Tibial artery (tissue), 4 donors: ENCODE measurements around the gene PHF19.

Experiments used
- DNase-seq, 2 donors: peaks; one replicate each; pipeline ENCODE4 v3.0.0-alpha.2; 2019
- H3K27ac ChIP-seq, 2 donors: fragments of 200-600 bp; sonication (generic) in 1 of 2; 1 replicate in 1 of 2; 2 replicates in 1 of 2; pipeline ENCODE4 v1.5.1; 2018 to 2019; ENCODE audit warnings: mild to moderate bottlenecking in 1 of 2
- H3K27me3 ChIP-seq, 2 donors: fragments of 200-600 bp; sonication (generic) in 1 of 2; one replicate each; pipeline versions ENCODE4 v1.5.1 to v1.6.0; 2016 to 2019
- H3K36me3 ChIP-seq, 3 donors: fragments of 200-600 bp; sonication (generic) in 2 of 3; one replicate each; pipeline ENCODE4 v1.5.1; 2016 to 2019; ENCODE audit warnings: mild to moderate bottlenecking in 2 of 3
- H3K4me1 ChIP-seq, 4 donors: fragments of 200-600 bp; sonication (generic) in 2 of 4; 1 replicate in 3 of 4; 2 replicates in 1 of 4; pipeline ENCODE4 v1.5.1; 2016 to 2019
- H3K4me3 ChIP-seq, 2 donors: fragments of 200-600 bp; sonication (generic) in 1 of 2; 1 replicate in 1 of 2; 2 replicates in 1 of 2; pipeline ENCODE4 v1.5.1; 2018 to 2019; ENCODE audit warnings: mild to moderate bottlenecking in 2 of 2
- H3K9me3 ChIP-seq, 3 donors: fragments of 200-600 bp; sonication (generic) in 1 of 3; one replicate each; pipeline ENCODE4 v1.5.1; 2016 to 2019
- CTCF ChIP-seq, 2 experiments: fragments of 200-600 bp in 1 of 2; fragments of 450-650 bp in 1 of 2; IDR thresholded peaks; one replicate each; pipeline ENCODE4 v1.5.1; 2017 to 2019; ENCODE audit warnings: antibody characterized with exemption in 2 of 2, mild to moderate bottlenecking in 1 of 2, moderate library complexity in 1 of 2
- intact Hi-C: fragments of 100-400 bp; cut with DNase I; formaldehyde crosslinking; loops from one replicate; pipeline ENCODE4 v1.15.0; 2023; ENCODE audit warnings: low total_unique reads

The PHF19 gene

GRCh38 chr9:120909904-120910303 is 32.9 kb upstream of the PHF19 start:
- H3K9me3 ChIP-seq: no peaks in the 10 kb centered on the region
- peaks cover 20 to 51% (median 30%) of the 10 kb centered on the region in 3 donors for H3K36me3 ChIP-seq
- TF ChIP-seq CTCF (IDR thresholded peaks at IDR 0.05): no peak
- no peak overlapping the region for H3K4me3 ChIP-seq
- peaks cover 0 to 22% (median 15%) of the 10 kb centered on the region in 4 donors for H3K4me1 ChIP-seq
- intact Hi-C loops: no loop called here
- DNase-seq: no peak
- H3K27ac ChIP-seq: peak overlapping the region; percentile 17 to 29
- no peaks in the 10 kb centered on the region for H3K27me3 ChIP-seq

- Histone ChIP-seq H3K9me3 (no peaks in the 10 kb centered on the region), H3K4me1 (peaks cover 0 to 10% (median 3%) of the 10 kb centered on the region in 4 donors), H3K4me3 (no peak overlapping the region), H3K36me3 (peaks cover 9 to 42% (median 12%) of the 10 kb centered on the region in 3 donors), H3K27ac (no peak overlapping the region), H3K27me3 (no peaks in the 10 kb centered on the region)
- intact Hi-C loops: no loop called here
- DNase-seq: no peak
- TF ChIP-seq CTCF (IDR thresholded peaks at IDR 0.05): no peak
These were observed 28.6 kb upstream of the PHF19 start for GRCh38 chr9:120905315-120906164.

- H3K27me3 ChIP-seq: no peaks in the 10 kb centered on the region
- DNase-seq: no peak
- H3K4me1 ChIP-seq: peaks cover 0 to 5% (median under 1%) of the 10 kb centered on the region in 4 donors
- peaks cover 9 to 37% (median 12%) of the 10 kb centered on the region in 3 donors for H3K36me3 ChIP-seq
- intact Hi-C loops: no loop called here
- H3K9me3 ChIP-seq: no peaks in the 10 kb centered on the region
- no peak overlapping the region for H3K27ac ChIP-seq
- TF ChIP-seq CTCF (IDR thresholded peaks at IDR 0.05): no peak
- no peak overlapping the region for H3K4me3 ChIP-seq
These were observed 28.0 kb upstream of the PHF19 start for GRCh38 chr9:120904978-120905301.

GRCh38 chr9:120904061-120904977 is 27.3 kb upstream of the PHF19 start:
- no peak for TF ChIP-seq CTCF (IDR thresholded peaks at IDR 0.05)
- no peak for DNase-seq
- H3K9me3 ChIP-seq: no peaks in the 10 kb centered on the region
- intact Hi-C loops: no loop called here
- no peaks in the 10 kb centered on the region for H3K4me1 ChIP-seq
- H3K36me3 ChIP-seq: peaks cover 5 to 33% (median 12%) of the 10 kb centered on the region in 3 donors
- no peak overlapping the region for H3K27ac ChIP-seq
- H3K4me3 ChIP-seq: no peak overlapping the region
- H3K27me3 ChIP-seq: no peaks in the 10 kb centered on the region

- intact Hi-C loops: no loop called here
- no peak overlapping the region for H3K27ac ChIP-seq
- no peak for DNase-seq
- H3K27me3 ChIP-seq: no peaks in the 10 kb centered on the region
- H3K36me3 ChIP-seq: peaks cover 0 to 24% (median 12%) of the 10 kb centered on the region in 3 donors
- no peaks in the 10 kb centered on the region for H3K9me3 ChIP-seq
- peaks cover 0 to 2% (median 0%) of the 10 kb centered on the region in 4 donors for H3K4me1 ChIP-seq
- H3K4me3 ChIP-seq: no peak overlapping the region
- TF ChIP-seq CTCF (IDR thresholded peaks at IDR 0.05): no peak
These were observed 25.9 kb upstream of the PHF19 start for GRCh38 chr9:120902569-120903535.
